ENCODE data around the gene WIPF2. TPM values are rescaled to one million over a fixed set of nuclear protein-coding genes. Genes with fewer than 3 reads are reported as not detected.
A peak's percentile ranks its signal among the peaks of the same experiment; 100 is the strongest.
"Not testable (repeated sequence)": the region's sequence is repeated elsewhere in the genome, so short reads cannot be mapped to it uniquely, and the experiment has no call there.

The WIPF2 gene
- total and polyA plus RNA-seq, 2 experiments from 2014 or later = 10.3 to 23.8 TPM

DNA sequence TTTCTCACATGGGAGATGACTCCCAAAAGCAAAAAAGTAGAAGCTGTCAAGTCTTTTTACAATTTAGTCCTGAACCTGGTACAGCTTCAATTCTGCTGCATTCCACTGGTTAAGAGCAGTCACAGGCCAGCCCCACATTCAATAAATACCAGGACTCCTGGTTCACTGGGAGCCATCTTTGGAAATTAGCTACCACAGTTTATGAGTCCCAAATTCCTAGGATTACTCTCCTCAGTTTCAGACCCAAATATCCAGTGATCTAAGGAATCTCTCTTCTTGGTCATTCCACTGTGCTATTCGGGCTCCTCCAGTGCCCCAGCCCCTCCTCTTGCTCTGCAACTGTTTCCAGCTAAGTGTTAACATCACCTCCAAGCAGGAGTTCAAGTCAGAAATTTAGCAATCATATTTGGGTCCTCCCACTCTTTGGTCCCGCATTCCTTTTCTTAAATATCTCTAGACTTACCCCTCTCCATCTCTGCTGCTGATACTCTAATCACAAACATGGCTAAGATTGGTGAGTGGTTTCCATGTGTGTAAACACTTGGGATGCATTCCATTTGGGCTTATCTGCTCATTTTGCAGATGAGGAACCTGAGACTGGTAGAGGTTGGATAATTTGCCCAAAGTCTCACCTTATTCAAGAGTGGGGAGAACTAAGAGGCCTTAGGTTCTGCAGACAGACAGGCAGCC lies 9.6 kb upstream of the WIPF2 start:
- Histone ChIP-seq H3K79me2 (no peaks in the 10 kb centered on the region), H3K27ac (no peak overlapping the region), H4K20me1 (ENCODE audit: insufficient read depth, poor library complexity, severe bottlenecking) (no peaks in the 10 kb centered on the region), H3K4me2 (no peak overlapping the region), H3K36me3 (replicated peaks; ENCODE audit: insufficient read depth, low read depth) (no peaks in the 10 kb centered on the region), H3K9me3 (ENCODE audit: low read depth) (no peaks in the 10 kb centered on the region), H3K27me3 (no peaks in the 10 kb centered on the region), H3K4me1 (ENCODE audit: insufficient read depth) (no peaks in the 10 kb centered on the region), H2AFZ (peak overlapping the region; percentile 20), H3K9me2 (replicated peaks; ENCODE audit: insufficient read depth) (no peaks in the 10 kb centered on the region), H3K4me3 (no peak overlapping the region)
- TF ChIP-seq, protein P1, sequence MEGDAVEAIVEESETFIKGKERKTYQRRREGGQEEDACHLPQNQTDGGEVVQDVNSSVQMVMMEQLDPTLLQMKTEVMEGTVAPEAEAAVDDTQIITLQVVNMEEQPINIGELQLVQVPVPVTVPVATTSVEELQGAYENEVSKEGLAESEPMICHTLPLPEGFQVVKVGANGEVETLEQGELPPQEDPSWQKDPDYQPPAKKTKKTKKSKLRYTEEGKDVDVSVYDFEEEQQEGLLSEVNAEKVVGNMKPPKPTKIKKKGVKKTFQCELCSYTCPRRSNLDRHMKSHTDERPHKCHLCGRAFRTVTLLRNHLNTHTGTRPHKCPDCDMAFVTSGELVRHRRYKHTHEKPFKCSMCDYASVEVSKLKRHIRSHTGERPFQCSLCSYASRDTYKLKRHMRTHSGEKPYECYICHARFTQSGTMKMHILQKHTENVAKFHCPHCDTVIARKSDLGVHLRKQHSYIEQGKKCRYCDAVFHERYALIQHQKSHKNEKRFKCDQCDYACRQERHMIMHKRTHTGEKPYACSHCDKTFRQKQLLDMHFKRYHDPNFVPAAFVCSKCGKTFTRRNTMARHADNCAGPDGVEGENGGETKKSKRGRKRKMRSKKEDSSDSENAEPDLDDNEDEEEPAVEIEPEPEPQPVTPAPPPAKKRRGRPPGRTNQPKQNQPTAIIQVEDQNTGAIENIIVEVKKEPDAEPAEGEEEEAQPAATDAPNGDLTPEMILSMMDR (IDR thresholded peaks at IDR 0.05; ENCODE audit: poor library complexity) = no peak
- TF ChIP-seq EZH2 (IDR thresholded peaks at IDR 0.05; ENCODE audit: borderline replicate concordance) (no peak), EZH2phosphoT487 (IDR thresholded peaks at IDR 0.05; ENCODE audit: low read depth, severe bottlenecking, unreplicated experiment) (no peak)
- WGBS (ENCODE audit: low lambda C conversion rate, missing lambda C conversion rate) = 49% methylated on average over 2 of the region's 2 CpGs
- DNase-seq (ENCODE audit: low spot score) = no peak

DNA sequence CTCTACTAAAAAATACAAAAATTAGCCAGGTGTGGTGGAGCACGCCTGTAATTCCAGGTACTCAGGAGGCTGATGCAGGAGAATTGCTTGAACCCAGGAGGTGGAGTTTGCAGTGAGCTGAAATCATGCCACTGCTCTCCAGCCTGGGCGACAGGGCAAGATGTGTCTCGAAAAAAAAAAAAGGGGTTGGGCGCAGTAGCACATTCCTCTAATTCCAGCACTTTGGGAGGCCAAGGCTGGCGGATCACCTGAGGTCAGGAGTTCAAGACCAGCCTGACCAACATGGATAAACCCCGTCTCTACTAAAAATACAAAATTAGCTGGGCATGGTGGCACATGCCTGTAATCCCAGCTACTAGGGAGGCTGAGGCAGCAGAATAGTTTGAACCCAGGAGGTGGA lies 5.2 kb upstream of the WIPF2 start:
- H3K36me3 ChIP-seq (replicated peaks; ENCODE audit: insufficient read depth, low read depth); DNase-seq (ENCODE audit: low spot score); H3K9me2 ChIP-seq (replicated peaks; ENCODE audit: insufficient read depth); H3K9me3 ChIP-seq (ENCODE audit: low read depth); H2AFZ ChIP-seq; H3K4me1 ChIP-seq (ENCODE audit: insufficient read depth); H3K4me3 ChIP-seq; H3K27ac ChIP-seq; H3K79me2 ChIP-seq; H3K4me2 ChIP-seq; H3K27me3 ChIP-seq; H4K20me1 ChIP-seq (ENCODE audit: insufficient read depth, poor library complexity, severe bottlenecking): not testable (repeated sequence)
- WGBS (ENCODE audit: low lambda C conversion rate, missing lambda C conversion rate) = 79% methylated on average over 6 of the region's 6 CpGs

DNA sequence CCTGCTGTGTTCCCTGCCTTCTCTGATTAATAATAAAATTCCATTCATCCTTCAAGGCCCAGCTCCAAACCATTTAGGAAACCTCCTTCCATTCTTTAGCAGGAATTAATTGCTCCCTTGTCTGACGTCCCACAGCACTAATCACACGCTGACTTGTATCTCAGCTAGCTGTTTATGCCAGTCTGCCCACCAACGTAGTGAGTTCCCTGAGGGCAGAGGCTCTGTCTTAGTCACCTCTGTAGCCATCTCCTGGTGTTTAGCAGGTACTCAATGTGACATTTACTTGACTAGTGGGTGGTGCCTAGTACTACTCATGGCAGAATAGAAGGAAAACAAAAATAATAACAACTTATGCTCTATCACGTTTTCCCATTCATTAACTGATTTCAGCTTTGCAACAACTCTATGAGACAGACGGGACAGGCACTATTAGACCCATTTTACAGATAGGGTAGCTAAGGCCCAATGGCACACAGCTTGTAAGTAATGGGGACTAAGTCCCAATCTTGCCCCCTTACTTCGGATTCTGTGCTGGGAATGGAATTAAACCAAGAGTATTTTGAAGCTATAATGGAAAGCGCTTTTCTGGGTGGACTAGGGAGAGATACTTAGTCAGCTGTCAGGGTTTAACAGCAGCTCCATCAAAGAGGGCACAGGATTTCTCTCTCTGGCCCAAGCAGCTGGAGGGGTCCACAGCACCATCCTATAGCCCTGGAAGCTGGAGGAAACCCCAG lies 931 bp upstream of the WIPF2 start:
- Histone ChIP-seq H3K9me3 (ENCODE audit: low read depth) (no peaks in the 10 kb centered on the region), H3K27ac (peak overlapping the region; percentile 93), H3K9me2 (replicated peaks; ENCODE audit: insufficient read depth) (no peaks in the 10 kb centered on the region), H2AFZ (peak overlapping the region; percentile 83), H3K79me2 (peaks cover 24% of the 10 kb centered on the region), H3K4me3 (no peak overlapping the region), H3K4me1 (ENCODE audit: insufficient read depth) (no peaks in the 10 kb centered on the region), H4K20me1 (ENCODE audit: insufficient read depth, poor library complexity, severe bottlenecking) (no peaks in the 10 kb centered on the region), H3K36me3 (replicated peaks; ENCODE audit: insufficient read depth, low read depth) (no peaks in the 10 kb centered on the region), H3K27me3 (no peaks in the 10 kb centered on the region), H3K4me2 (peak overlapping the region; percentile 79)
- WGBS (ENCODE audit: low lambda C conversion rate, missing lambda C conversion rate) = 73% methylated on average over 7 of the region's 7 CpGs
- no peak for DNase-seq (ENCODE audit: low spot score)
- TF ChIP-seq, protein P1 (IDR thresholded peaks at IDR 0.05; ENCODE audit: poor library complexity) = no peak
- TF ChIP-seq EZH2 (IDR thresholded peaks at IDR 0.05; ENCODE audit: borderline replicate concordance) (no peak), EZH2phosphoT487 (IDR thresholded peaks at IDR 0.05; ENCODE audit: low read depth, severe bottlenecking, unreplicated experiment) (no peak)

DNA sequence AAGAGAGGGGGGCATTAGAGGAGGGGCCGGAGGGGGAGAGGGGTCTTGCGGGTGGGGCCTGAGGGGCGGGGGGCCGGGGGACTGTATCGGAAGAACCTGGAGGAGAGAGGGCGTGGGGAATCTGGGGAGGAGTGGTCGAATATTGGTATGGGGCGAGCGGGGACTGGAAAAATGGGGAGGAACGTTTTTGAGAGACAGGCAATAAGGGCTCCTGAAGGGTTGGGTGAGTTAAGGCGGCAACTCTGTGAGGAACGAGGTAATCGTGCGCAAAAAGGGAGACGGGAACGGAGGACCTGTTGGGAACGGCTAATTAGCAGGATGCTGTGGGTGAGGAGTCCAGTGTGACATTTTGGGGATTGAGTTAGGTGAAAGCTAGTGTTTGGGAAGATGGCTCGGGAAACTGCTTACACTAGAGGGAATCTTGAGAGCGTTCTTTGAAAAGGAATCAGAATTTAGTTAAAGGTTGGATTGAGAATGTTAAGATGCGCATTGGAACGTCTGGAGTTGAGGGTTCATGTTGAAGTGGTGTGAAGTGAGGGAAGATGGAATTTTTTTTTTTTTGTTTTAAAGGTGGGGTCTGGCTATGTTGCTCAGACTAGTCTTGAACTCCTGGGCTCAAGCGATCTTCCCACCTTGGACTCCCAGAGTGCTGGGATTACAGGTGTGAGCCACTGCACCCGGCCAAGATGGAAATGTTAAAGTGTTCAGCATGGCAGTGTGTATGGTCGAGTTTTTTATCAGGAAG lies 662 bp downstream of the WIPF2 start:
- Histone ChIP-seq H3K9me3 (ENCODE audit: low read depth) (no peaks in the 10 kb centered on the region), H3K4me2 (peak overlapping the region; percentile 82), H4K20me1 (ENCODE audit: insufficient read depth, poor library complexity, severe bottlenecking) (peaks cover 3% of the 10 kb centered on the region), H3K9me2 (replicated peaks; ENCODE audit: insufficient read depth) (no peaks in the 10 kb centered on the region), H3K27ac (peak overlapping the region; percentile 93), H3K79me2 (peaks cover 39% of the 10 kb centered on the region), H2AFZ (peak overlapping the region; percentile 17), H3K36me3 (replicated peaks; ENCODE audit: insufficient read depth, low read depth) (no peaks in the 10 kb centered on the region), H3K4me1 (ENCODE audit: insufficient read depth) (no peaks in the 10 kb centered on the region), H3K4me3 (peak overlapping the region; percentile 20), H3K27me3 (no peaks in the 10 kb centered on the region)
- 10% methylated on average over 17 of the region's 24 CpGs for WGBS (ENCODE audit: low lambda C conversion rate, missing lambda C conversion rate)
- DNase-seq (ENCODE audit: low spot score) = peak; percentile 73
- TF ChIP-seq EZH2phosphoT487 (IDR thresholded peaks at IDR 0.05; ENCODE audit: low read depth, severe bottlenecking, unreplicated experiment) (no peak), EZH2 (IDR thresholded peaks at IDR 0.05; ENCODE audit: borderline replicate concordance) (no peak)
- TF ChIP-seq, protein P1 (IDR thresholded peaks at IDR 0.05; ENCODE audit: poor library complexity) = no peak

Data from hepatocyte (in vitro differentiated cells).